GM12801 (cell line): ENCODE measurements around the gene RPL27.

ENCODE experiments used
- CTCF ChIP-seq: IDR thresholded peaks from one replicate; pipeline ENCODE4 v1.5.1; 2011; ENCODE audit warnings: control low read depth; ENCODE audit not compliant: insufficient read length; ENCODE audit errors: extremely low read depth

Gene RPL27

GRCh38 chr17:43006639-43007551 is 8.7 kb downstream of the RPL27 start, which contains the start of gene IFI35:
Gene IFI35 (plus strand): TSS chr17:43006784. CDS start chr17:43006948, 164 bp downstream.
- TF ChIP-seq CTCF: no peak

- no peak for TF ChIP-seq CTCF
These were observed 12.6 kb downstream of the RPL27 start for GRCh38 chr17:43010667-43011308.

- no peak for TF ChIP-seq CTCF
These were observed 13.7 kb downstream of the RPL27 start for GRCh38 chr17:43011728-43012472.

GRCh38 chr17:43013296-43013695 is 15.1 kb downstream of the RPL27 start:
- no peak for TF ChIP-seq CTCF

GRCh38 chr17:43014020-43014648 is 15.9 kb downstream of the RPL27 start:
- no peak for TF ChIP-seq CTCF

- TF ChIP-seq CTCF: no peak
These were observed 16.7 kb downstream of the RPL27 start for GRCh38 chr17:43014649-43015542.
